ENCODE data around the gene SELL.
"Not testable (repeated sequence)": the region's sequence is repeated elsewhere in the genome, so short reads cannot be mapped to it uniquely, and the experiment has no call there.

SELL gene

DNA sequence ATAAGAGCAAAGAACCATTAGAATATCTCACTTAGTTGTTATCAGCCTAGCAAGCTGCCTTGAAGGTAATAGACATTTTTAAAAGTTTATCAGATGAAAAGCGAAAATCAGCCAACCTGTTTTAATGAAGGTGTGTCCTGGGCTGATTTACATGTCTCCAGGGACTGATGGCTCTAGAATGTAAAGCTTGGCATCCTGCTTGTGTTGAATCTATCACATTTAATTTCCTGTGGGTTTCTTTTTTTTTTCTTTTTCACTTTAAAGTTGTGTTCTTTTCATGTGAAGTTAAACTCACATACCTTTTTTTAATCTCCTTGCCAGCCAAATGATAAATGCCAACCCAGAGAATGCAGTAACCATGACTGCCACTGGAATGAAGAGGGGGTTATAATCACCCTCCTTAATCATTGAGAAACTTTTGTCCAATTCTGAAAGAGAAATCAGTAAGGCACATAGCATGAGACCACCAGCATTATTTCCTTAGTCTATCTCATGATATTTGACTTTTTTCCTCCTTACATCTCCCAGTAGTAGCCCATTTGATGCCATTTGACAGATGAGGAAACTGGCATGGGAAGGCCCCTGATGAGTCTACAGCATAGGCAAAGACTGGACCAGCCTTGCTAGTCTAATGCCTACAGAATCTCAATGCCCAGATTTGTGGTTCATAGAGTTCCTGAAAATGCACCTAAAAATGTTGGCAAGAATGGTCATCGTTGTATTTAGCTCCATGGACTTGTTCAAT, 10.0 kb downstream of the SELL start:
- DNase-seq, result no peak

DNA sequence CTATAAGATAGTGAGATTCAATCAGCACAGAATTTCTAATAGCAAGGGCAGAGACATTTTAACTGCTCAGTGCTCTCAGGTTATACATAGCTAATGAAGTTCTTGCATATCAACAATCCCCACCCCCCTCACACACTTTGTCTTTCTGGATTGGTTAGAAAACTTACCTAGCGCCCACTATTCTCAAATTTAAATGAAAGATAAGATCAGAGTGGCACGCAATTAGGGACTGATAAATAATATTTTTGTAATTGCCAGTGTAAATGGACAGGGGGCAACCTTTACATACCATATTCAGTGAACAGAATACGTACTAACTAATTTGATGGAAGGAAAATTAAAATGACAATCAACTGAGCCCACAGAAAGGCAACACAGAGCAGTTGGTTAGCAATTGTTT, 11.7 kb downstream of the SELL start:
- no peak for DNase-seq

DNA sequence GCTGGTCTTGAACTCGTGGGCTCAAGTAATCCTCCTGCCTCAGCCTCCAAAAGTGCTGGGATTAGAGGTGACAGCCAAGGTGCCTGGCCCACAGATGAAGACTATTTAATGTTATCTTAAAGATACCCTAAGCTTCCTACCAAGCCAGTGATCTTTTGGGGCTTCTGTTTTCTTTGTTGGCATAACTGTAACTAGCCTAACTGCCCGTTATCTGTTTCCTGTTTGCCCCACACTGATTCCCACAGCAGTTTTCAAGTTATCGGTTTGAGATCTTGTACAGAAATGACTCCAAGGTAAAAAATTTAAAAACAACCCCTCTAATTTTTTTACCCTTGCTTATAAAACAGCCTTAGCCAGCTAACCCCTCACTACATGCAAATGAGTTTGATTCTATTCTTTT, 12.4 kb downstream of the SELL start:
- DNase-seq, result no peak

DNA sequence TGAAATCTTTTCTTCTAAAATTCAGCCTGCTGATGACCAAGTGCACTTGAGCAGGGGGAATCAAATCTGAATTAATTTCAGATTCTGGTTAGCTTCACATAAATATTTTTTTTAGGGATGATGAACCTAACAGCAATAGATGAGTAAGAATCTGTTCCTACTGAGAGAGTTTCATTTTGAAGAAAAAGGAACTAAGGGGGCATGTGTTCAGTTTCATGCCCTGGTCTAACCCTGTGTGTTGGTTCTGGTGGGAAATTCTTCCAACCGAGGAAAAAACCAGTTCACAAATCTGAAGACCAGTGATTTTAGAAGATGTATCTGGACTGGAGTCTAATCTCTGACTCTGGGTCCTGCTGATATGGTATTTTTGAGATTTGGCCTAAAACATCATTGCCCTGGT, 13.7 kb downstream of the SELL start:
- DNase-seq, result no peak

DNA sequence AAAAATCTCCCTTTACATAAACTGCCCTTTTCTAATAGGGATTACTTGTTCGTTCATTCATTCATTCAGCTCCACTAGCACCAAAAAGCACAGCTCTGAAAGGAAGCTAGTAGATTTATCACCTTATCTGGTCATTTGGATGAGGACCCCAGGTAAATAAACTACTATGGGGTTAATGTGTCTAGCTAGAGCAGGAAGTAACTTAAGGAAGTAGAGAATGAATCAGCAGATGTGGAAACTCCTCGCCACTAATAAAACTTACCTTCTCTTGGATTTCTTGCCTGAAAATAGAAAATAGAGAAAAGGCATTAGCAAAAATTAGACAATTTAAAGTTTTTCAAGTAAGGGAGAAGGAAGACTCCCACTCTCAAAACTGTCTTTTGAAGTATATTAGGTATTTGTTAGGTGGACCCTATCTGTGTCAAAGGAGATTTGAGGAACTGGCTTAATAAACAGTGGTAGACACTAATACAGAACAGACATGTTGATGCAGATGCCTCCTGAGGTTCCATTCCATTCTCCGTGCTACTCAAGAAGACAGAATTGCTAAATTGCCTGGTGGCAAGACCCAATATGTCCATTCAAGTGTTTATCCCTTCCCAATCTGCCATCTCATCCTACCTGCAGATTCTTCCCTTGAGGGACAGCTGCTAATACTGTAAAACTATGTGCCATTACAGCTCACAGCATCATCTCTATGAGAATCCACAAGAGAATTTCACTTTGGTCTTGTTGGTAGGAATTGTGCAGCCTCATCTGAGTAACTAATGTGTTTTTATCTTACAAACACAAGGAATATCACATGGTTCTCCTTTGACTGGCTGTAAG, 14.9 kb downstream of the SELL start:
- no peak for DNase-seq

DNA sequence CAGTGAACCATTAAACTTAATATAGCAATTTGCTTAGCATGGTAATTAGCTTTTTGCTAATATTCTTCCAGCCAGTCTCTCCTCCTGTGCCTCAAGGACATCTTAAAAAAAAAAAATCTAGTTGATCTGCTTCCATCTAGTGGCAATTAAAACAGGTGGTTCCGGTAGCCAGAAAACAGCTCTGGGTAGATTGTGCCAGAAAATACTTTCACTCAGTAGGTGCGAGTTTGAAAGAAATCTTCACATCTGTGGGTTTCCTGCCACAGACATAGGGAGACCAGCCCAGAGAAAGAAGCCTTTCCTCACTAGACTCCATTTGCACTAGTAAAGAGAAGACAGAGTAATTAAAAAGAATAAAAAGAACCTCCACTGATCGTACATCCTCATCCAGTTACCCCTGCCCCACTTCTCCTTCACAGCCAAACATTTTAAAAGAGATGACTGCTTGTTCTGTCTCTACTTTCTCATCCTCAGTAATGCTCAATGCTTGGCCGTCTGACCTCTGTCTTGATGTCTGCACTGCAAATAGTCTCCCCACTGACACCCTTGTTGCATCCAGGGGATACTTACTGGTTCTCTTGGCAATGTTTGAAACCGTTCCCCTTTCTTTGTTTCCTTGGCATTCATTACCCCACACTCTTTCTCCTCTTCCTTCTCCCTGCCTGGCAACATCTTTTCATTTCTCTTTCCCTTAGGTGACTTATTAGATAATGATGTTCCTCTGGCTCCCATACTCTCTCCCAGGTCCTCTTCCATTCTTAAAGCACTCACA, 16.9 kb downstream of the SELL start:
- DNase-seq, result no peak

DNA sequence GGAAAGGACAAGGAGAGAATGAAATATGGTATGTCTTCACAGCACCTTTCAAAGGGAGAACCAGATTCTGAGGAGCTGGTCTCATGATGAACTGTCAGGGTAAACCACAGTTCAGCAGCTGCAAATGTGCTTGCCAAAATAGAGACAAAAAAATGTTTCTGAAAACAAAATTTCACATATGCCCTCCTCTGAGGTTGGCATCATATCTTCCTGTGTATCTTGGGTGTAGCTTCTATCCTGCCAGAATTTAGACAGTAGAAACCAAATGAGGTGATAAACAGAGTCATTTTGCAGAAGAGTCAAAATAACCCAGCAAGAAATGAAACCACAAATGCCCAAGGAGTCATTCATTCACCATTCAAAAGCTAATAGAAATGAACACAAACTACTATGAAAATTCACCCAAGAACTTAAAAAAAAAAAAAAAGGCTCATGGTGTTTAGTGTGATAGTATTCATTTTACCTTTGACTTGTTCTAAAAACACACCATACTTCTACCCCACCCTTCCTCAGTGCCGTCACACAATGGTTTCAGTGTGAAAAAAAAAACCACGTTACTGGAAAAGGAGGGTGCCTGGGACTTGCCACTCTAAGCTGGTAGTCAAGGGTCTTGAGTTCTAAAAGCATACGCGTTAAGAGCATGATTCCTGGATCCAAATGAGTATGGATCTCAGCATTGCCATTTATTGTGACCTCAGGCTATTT, 18.5 kb downstream of the SELL start:
- no peak for DNase-seq

DNA sequence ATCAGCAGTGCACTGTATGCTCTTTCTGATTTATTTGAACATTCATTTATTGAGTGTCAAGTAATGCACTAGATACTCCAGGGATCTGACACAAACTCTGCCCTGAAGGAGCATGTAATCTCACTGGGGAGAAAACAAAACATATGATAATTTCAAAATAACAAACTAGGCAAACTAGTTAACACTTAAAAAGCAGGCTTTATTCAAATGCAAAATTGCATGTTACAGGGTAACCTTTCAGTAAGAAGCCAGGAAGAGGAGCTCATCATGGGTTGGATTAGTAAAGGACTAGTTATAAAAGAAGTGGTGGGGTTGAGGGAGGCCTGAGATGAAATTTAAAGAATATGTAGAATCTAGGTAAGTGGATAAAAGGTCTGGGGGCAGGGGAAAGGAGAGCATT, 20.9 kb downstream of the SELL start:
- no peak for DNase-seq

DNA sequence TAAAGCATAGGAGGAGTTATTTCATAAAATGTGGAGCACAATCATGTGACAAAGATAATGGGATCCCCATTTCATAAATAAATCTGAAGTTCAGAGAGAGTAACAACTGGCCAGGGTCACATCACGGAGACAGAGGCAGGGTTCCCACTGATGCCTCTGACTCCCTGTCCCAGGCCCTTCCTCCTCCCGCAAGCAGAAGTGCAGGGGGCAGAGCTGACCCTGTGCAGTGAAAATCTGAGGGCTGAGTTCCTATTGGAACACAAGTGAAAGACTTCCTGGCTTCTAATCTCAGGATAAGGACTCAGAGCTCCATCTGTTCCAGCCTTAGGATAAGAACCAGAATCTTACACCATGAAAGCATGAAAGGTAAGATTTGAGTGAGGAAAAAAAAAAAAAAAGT, 22.0 kb downstream of the SELL start:
- no peak for DNase-seq

DNA sequence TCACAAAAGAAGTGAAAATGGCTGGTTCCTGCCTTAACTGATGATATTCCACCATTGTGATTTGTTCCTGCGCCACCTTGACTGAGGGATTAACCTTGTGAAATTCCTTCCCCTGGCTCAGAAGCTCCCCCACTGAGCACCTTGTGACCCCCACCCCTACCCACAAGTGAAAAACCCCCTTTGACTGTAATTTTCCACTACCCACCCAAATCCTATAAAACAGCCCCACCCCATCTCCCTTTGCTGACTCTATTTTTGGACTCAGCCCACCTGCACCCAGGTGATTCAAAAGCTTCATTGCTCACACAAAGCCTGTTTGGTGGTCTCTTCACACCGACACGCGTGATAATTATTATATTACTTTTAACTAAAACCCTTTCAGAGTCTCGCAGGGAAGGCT, 23.0 kb downstream of the SELL start:
- not testable (repeated sequence) for DNase-seq

DNA sequence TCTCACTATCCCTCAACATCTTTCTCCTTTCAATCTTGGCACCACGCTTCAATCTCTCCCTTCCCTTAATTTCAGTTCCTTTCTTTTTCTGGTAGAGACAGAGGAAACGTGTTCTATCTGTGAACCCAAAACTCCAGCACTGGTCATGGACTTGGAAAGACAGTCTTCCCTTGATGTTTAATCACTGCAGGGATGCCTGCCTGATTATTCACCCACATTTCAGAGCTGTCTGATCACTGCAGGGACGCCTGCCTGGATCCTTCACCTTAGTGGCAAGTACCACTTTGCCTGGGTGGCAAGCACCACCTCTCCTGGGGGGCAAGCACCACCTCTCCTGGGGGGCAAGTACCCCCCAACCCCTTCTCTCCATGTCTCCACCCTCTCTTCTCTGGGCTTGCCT, 27.8 kb downstream of the SELL start:
- DNase-seq, result no peak

DNA sequence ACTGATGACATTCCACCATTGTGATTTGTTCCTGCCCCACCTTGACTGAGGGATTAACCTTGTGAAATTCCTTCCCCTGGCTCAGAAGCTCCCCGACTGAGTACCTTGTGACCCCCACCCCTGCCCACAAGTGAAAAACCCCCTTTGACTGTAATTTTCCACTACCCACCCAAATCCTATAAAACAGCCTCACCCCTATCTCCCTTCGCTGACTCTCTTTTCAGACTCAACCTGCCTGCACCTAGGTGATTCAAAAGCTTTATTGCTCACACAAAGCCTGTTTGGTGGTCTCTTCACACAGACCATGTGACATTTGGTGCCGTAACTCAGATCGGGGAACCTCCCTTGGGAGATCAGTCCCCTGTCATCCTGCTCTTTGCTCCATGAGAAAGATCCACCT, 28.3 kb downstream of the SELL start:
- not testable (repeated sequence) for DNase-seq

DNA sequence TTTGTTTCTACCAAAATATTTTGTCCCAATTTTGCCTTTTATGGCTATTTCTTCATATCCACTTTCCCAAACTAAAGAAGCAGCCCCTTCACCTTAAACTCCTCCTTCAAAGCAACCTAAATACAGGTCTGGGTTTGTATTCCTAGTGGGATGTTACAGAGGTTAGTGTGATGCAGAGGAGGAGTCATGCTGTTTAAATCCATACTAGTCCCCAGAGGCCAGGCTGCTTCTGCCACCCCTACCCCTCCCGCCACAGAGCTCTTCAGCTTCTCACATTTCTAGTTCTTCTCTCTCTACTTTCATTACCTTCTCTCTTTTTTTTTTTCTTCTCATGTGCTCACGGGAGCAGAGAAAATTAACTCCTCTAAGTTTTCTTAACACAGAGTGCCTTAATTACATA, 29.3 kb downstream of the SELL start:
- no peak for DNase-seq

DNA sequence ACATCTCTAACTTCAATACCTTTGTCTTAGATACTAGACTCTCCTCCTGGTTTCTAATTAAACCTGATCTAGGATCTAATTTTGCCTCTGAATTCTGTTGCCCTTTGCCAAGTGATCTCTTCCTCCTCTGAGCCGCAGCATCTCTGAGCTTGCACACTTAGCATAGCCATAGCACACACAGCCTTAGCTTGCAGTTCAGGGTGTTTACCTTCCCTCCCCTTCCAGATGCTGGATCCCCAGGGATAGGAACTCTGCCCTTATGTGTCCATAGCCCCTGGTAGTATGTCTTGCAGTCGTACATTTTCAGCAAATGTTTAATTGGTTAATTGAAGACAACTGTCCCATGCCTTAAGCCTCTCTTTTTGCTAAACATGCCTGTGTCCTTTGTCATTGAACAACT, 30.3 kb downstream of the SELL start:
- no peak for DNase-seq

DNA sequence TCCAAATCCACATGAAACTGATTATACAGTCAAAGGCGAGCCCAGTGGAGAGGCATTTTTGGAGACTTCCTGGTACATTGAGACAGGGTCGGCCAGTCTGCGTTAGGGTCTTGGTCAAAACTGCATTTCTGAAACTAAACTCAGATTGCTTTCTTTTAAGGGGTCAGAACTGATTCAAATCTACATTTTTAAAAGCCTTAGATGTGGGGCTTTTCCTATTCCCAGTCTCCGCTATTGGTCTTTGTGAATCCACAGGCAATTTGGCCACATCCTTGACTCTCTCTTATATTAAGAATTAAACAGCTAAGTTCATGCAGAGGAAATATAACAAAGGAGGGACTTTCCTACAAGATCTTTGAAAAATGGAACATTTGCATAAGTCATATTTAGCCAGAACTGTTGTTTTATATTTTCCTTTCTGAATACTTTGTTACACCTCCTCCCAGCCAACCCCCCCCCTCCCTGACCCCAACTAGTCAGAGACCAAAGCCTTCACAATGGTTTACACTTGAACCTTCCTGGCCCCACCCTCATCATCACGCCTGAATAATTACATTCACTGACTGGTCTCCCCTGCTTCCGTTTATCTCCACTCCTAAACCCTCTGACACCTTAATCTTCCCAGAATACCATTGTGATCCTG, 30.9 kb downstream of the SELL start:
- no peak for DNase-seq

DNA sequence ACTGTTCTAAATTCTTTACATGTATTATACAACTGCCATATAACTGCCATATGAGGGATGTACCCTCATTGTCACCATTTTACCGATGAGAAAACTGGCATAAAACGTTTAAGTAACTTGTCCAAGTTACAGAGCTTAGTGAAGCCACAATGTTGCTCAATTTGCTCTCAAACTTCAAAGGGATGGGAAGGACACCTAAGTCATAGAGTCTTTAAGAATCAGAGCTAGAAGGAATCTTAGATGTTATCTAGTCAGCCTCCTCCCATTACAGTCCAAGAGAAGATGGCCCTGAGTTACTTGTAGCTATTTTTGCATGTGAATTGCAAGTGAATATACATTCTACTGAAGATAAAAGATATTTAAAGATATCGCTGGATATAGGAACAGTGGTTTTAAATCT, 31.7 kb downstream of the SELL start:
- no peak for DNase-seq

DNA sequence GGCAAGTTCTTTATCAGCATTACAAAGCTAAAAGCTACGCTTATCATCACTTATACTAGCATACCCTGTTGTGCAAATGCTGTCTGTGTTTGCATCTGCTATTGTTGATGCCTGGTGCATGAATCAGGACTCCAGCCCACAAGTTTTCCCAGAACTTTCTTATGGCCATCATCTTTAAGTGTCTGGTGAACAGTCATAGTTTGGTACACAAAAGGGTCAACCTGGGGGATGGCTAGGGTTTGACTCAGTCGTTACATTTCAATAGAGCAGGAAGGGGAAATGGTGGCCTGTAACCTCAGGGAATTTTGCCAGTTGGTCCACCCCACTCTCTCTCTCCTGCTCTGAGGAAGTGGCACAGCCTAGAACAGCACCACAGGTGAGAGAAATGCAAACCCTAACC, 35.4 kb downstream of the SELL start:
- DNase-seq, result no peak

DNA sequence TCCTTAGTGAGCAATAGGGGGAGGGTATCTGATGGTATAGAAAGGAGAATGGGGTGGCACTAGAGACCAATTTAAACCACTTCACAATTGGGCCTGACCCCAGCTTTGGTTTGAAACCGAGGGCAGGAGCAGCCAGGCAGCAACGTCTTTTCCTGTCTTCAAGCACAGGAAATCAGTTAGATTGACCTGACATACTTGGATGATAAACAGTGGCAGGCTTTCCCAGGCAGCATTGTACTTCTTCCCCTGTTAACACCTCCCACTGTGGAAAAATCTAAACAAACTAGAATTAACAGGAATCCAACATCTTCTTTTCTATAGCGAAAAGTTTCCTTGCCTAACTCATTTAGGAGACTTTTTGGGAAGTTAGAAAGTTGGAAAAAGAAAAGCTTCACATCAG, 40.6 kb downstream of the SELL start:
- no peak for DNase-seq

DNA sequence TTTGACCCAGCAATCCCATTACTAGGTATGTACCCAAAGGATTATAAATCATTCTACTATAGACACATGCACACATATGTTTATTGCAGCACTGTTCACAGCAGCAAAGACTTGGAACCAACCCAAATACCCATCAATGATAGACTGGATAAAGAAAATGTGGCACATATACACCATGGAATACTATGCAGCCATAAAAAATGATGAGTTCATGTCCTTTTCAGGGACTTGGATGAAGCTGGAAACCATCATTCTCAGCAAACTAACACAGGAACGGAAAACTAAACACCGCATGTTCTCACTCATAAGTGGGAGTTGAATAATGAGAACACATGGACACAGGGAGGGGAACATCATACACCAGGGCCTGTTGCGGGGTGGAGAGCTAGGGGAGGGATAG, 41.2 kb downstream of the SELL start:
- not testable (repeated sequence) for DNase-seq

DNA sequence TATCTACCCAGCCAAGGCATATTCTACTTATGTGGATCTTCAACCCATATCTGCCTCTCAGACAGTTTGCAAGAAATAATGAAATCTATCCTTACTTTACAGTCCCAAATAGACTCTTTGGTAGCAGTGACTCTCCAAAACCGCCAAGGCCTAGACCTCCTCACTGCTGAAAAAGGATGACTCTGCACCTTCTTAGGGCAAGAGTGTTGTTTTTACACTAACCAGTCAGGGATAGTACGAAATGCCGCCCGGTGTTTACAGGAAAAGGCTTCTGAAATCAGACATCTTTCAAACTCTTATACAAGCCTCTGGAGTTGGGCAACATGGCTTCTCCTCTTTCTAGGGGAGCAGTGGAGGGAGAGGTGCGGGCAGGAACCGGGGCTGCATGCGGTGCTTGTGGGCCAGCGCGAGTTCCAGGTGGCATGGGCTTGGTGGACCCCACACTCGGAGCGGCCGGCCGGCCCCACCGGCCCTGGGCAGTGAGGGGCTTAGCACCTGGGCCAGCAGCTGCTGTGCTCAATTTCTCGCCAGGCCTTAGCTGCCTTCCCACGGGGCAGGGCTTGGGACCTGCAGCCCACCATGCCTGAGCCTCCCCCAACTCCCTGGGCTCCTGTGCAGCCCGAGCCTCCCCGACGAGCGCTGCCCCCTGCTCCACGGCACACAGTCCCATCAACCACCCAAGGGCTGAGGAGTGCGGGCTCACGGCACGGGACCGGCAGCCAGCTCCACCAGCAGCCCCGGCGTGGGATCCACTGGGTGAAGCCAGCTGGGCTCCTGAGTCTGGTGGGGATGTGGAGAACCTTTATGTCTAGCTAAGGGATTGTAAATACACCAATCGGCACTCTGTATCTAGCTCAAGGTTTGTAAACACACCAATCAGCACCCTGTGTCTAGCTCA, 43.5 kb downstream of the SELL start:
- DNase-seq, result not testable (repeated sequence)

DNA sequence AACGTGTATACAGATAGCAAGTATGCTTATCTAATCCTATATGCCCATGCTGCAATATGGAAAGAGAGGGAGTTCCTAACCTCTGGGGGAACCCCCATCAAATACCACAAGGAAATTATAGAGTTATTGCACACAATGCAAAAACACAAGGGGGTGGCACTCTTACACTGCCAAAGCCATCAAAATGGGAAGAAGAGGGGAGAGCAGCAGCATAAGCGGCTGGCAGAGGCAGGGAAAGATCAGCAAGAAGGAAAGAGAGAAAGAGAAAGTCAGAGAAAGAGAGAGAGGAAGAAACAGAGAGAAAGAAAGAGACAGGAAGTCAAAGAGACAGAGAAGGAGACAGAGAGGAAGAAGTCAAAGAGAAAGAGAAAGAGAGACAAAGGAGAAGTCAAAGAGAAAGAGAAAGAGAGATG, 44.2 kb downstream of the SELL start:
- not testable (repeated sequence) for DNase-seq

Data from SW 1271 (cell line).